ENCODE results near the gene LHFPL2.

Gene LHFPL2

DNA sequence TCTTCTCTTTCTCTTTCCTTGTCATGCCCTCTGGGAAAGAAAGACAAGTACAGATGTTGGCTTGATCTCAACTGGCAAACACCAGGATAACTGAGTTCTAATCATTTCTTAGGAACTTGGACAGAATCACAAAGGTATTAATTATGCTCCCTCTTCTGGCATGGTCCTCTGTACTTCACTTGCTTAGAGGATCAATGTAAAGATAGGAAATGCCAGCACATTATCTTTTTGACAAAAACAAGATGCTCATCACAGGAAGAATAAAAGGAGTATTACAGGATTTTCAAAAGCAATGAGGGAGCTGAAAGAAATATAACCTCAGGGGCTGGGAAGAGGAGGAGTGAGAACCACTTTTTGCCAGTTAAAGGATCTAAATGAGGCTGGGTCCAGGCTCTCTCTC, 70.6 kb downstream of the LHFPL2 start:
- TF ChIP-seq CTCF (IDR thresholded peaks at IDR 0.05): no peak
- H3K36me3 ChIP-seq (ENCODE audit: control insufficient read depth, insufficient read depth, low read length): no peaks in the 10 kb centered on the region
- H3K4me1 ChIP-seq: no peaks in the 10 kb centered on the region
- no peak overlapping the region for H3K27ac ChIP-seq
- no peak overlapping the region for H2AFZ ChIP-seq
- no peak overlapping the region for H3K4me3 ChIP-seq (ENCODE audit: low read depth, low read length)
- no peak overlapping the region for H3K4me2 ChIP-seq (ENCODE audit: low read length)
- H3K9me3 ChIP-seq (ENCODE audit: control insufficient read depth, low read length): no peaks in the 10 kb centered on the region
- no peaks in the 10 kb centered on the region for H3K79me2 ChIP-seq
- H3K9ac ChIP-seq: no peak overlapping the region
- H3K27me3 ChIP-seq (ENCODE audit: control insufficient read depth, insufficient read depth, low read length): no peaks in the 10 kb centered on the region

DNA sequence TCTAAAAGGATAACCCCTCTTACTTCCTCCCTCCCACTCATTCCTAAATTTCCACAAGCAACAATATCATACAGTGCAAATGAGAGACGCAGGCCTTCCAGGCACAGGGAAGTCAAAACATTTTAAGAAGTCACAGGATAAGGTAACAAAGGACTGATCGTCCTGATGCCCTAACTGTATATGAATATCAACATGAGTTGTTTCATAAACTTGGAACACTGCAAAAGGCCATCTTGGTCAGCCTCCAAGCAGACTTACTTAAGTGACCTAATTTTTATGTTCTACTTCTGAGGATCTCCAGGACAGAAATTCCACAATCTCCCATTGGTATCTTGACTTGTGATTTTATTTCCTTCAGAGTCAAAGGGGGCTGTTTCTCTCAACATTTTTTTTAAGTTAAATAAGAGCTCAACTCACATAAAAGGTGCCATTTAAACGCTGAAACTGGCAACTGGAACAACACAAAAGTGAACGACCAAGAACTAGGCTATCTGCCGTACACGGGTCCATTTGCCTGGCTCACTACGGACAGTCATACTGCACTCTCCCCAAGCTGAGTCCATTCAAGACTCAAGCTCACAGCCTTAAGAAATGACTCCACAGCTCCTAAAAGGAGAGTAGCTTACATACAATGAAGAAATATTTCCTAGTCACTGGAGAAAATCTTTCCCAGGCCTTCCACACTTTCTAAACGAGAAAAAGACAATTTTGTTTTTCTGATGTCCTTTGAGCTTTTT, 71.3 kb downstream of the LHFPL2 start:
- no peak for TF ChIP-seq CTCF (IDR thresholded peaks at IDR 0.05)
- Histone ChIP-seq H3K4me1 (no peaks in the 10 kb centered on the region), H3K9ac (no peak overlapping the region), H3K79me2 (no peaks in the 10 kb centered on the region), H3K4me2 (ENCODE audit: low read length) (no peak overlapping the region), H3K27me3 (ENCODE audit: control insufficient read depth, insufficient read depth, low read length) (no peaks in the 10 kb centered on the region), H3K4me3 (ENCODE audit: low read depth, low read length) (no peak overlapping the region), H3K27ac (no peak overlapping the region), H2AFZ (no peak overlapping the region), H3K9me3 (ENCODE audit: control insufficient read depth, low read length) (no peaks in the 10 kb centered on the region), H3K36me3 (ENCODE audit: control insufficient read depth, insufficient read depth, low read length) (no peaks in the 10 kb centered on the region)

GRCh38 chr5:78576376-78576775, 72.2 kb downstream of the LHFPL2 start:
- no peak overlapping the region for H3K27ac ChIP-seq
- H2AFZ ChIP-seq: no peak overlapping the region
- no peak overlapping the region for H3K4me2 ChIP-seq (ENCODE audit: low read length)
- TF ChIP-seq CTCF (IDR thresholded peaks at IDR 0.05): no peak
- H3K27me3 ChIP-seq (ENCODE audit: control insufficient read depth, insufficient read depth, low read length): no peaks in the 10 kb centered on the region
- H3K9ac ChIP-seq: no peak overlapping the region
- no peaks in the 10 kb centered on the region for H3K36me3 ChIP-seq (ENCODE audit: control insufficient read depth, insufficient read depth, low read length)
- no peaks in the 10 kb centered on the region for H3K9me3 ChIP-seq (ENCODE audit: control insufficient read depth, low read length)
- no peaks in the 10 kb centered on the region for H3K79me2 ChIP-seq
- H3K4me3 ChIP-seq (ENCODE audit: low read depth, low read length): no peak overlapping the region
- no peaks in the 10 kb centered on the region for H3K4me1 ChIP-seq

DNA sequence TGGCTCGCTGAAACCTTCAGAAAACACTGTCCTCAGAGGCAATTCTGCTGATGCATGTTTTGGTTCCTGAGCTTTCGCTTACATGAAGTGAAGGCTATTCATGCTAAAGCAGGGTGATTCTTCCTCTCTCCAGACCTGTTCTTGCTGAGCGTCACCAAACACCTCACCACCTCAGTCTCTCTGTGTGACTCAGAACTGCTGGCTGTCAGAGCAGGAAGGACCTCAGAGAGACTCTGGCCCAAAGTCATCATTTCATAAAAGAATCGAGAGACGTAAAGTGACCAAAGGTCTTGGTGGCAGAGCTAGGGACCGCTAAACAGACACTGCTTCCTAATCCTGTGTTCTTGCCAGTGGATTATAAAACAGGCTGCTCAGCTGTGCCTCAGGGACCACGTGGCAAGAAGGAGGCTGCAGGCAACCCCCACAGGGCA, 73.8 kb downstream of the LHFPL2 start:
- TF ChIP-seq CTCF (IDR thresholded peaks at IDR 0.05): no peak
- Histone ChIP-seq H3K9me3 (ENCODE audit: control insufficient read depth, low read length) (no peaks in the 10 kb centered on the region), H3K36me3 (ENCODE audit: control insufficient read depth, insufficient read depth, low read length) (no peaks in the 10 kb centered on the region), H3K9ac (no peak overlapping the region), H3K4me2 (ENCODE audit: low read length) (no peak overlapping the region), H3K4me1 (peaks cover 2% of the 10 kb centered on the region), H3K27ac (no peak overlapping the region), H3K27me3 (ENCODE audit: control insufficient read depth, insufficient read depth, low read length) (no peaks in the 10 kb centered on the region), H3K79me2 (no peaks in the 10 kb centered on the region), H3K4me3 (ENCODE audit: low read depth, low read length) (no peak overlapping the region), H2AFZ (no peak overlapping the region)

- no peaks in the 10 kb centered on the region for H3K9me3 ChIP-seq (ENCODE audit: control insufficient read depth, low read length)
- TF ChIP-seq CTCF (IDR thresholded peaks at IDR 0.05): no peak
- H2AFZ ChIP-seq: no peak overlapping the region
- H3K4me3 ChIP-seq (ENCODE audit: low read depth, low read length): no peak overlapping the region
- no peaks in the 10 kb centered on the region for H3K79me2 ChIP-seq
- H3K27ac ChIP-seq: no peak overlapping the region
- H3K4me2 ChIP-seq (ENCODE audit: low read length): no peak overlapping the region
- H3K9ac ChIP-seq: no peak overlapping the region
- no peaks in the 10 kb centered on the region for H3K36me3 ChIP-seq (ENCODE audit: control insufficient read depth, insufficient read depth, low read length)
- H3K4me1 ChIP-seq: peaks cover 3% of the 10 kb centered on the region
- no peaks in the 10 kb centered on the region for H3K27me3 ChIP-seq (ENCODE audit: control insufficient read depth, insufficient read depth, low read length)
Observed at GRCh38 chr5:78574131-78574673, 74.4 kb downstream of the LHFPL2 start.

Data from parathyroid adenoma (tissue), 2 donors.